ENCODE data around the gene PPFIA1.

GRCh38 chr11:70364745-70365543, 94.5 kb downstream of the PPFIA1 start:
- TF ChIP-seq, protein P1, sequence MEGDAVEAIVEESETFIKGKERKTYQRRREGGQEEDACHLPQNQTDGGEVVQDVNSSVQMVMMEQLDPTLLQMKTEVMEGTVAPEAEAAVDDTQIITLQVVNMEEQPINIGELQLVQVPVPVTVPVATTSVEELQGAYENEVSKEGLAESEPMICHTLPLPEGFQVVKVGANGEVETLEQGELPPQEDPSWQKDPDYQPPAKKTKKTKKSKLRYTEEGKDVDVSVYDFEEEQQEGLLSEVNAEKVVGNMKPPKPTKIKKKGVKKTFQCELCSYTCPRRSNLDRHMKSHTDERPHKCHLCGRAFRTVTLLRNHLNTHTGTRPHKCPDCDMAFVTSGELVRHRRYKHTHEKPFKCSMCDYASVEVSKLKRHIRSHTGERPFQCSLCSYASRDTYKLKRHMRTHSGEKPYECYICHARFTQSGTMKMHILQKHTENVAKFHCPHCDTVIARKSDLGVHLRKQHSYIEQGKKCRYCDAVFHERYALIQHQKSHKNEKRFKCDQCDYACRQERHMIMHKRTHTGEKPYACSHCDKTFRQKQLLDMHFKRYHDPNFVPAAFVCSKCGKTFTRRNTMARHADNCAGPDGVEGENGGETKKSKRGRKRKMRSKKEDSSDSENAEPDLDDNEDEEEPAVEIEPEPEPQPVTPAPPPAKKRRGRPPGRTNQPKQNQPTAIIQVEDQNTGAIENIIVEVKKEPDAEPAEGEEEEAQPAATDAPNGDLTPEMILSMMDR (IDR thresholded peaks at IDR 0.05) = no peak
- TF ChIP-seq POLR2A (IDR thresholded peaks at IDR 0.05) (no peak), EP300 (IDR thresholded peaks at IDR 0.05) (no peak)
